Breast epithelium (tissue), 3 donors: ENCODE data around the gene EFNB3.

ENCODE experiments used
- CTCF ChIP-seq, 3 donors: fragments of 450-650 bp; IDR thresholded peaks; one replicate each; pipeline ENCODE4 v1.5.1; 2016 to 2017; ENCODE audit warnings: antibody characterized with exemption in 3 of 3, mild to moderate bottlenecking in 3 of 3, moderate library complexity in 3 of 3
- POLR2A ChIP-seq: fragments of 450-650 bp; IDR thresholded peaks from one replicate; pipeline ENCODE4 v1.6.1; 2016; ENCODE audit warnings: antibody characterized with exemption, mild to moderate bottlenecking, moderate library complexity
- POLR2AphosphoS5 ChIP-seq, 3 donors: sonication (generic); formaldehyde crosslinking; IDR thresholded peaks; one replicate each; pipeline ENCODE4 v1.6.1; 2017; ENCODE audit warnings: antibody characterized with exemption in 3 of 3

GRCh38 chr17:7739746-7740145, 34.7 kb downstream of the EFNB3 start:
- no peak for TF ChIP-seq POLR2A
- TF ChIP-seq POLR2AphosphoS5 (IDR thresholded peaks at IDR 0.05): no peak
- no peak for TF ChIP-seq CTCF (IDR thresholded peaks at IDR 0.05)
